ENCODE results near the gene KCTD11. TPM values are rescaled to one million over a fixed set of nuclear protein-coding genes. Genes with fewer than 3 reads are reported as not detected.

Gene KCTD11
- polyA plus RNA-seq (2012; ENCODE audit: missing spikeins) = 5.0 TPM

- DNase-seq (ENCODE audit: insufficient read length) = peak; percentile 96
- peak; percentile 94 for FAIRE-seq
- TF ChIP-seq POLR2A (IDR thresholded peaks at IDR 0.05; ENCODE audit: low read depth, low read length) = no peak
- TF ChIP-seq TAF1 (IDR thresholded peaks at IDR 0.05; ENCODE audit: borderline replicate concordance, low read depth, low read length) = no peak
- TF ChIP-seq POLR2AphosphoS5 (IDR thresholded peaks at IDR 0.05; ENCODE audit: low read depth, low read length) = no peak
These were observed at the start of gene KCTD11 for GRCh38 chr17:7351665-7352502. Gene KCTD11, plus strand, starts transcription at chr17:7352162.

GRCh38 chr17:7304179-7304578 lies 47.8 kb upstream of the KCTD11 start:
- FAIRE-seq (no peak), DNase-seq (ENCODE audit: insufficient read length) (no peak)

GRCh38 chr17:7306911-7307685 lies 44.9 kb upstream of the KCTD11 start, which contains the start of gene EIF5A:
Gene EIF5A, plus strand, starts transcription at chr17:7307628. Its CDS starts 2,008 bp downstream, at chr17:7309636.
- TF ChIP-seq TAF1 (IDR thresholded peaks at IDR 0.05; ENCODE audit: borderline replicate concordance, low read depth, low read length) (no peak; the same call in 1 of the 2 replicates), POLR2A (IDR thresholded peaks at IDR 0.05; ENCODE audit: low read depth, low read length) (peak; percentile 85), POLR2AphosphoS5 (IDR thresholded peaks at IDR 0.05; ENCODE audit: low read depth, low read length) (peak; percentile 73)
- peak; percentile 95 for DNase-seq (ENCODE audit: insufficient read length)
- FAIRE-seq = peak; percentile 99

More at GRCh38 chr17:7304179-7304578, 47.8 kb upstream of the KCTD11 start:
- TF ChIP-seq POLR2AphosphoS5 (IDR thresholded peaks at IDR 0.05; ENCODE audit: low read depth, low read length) (no peak), POLR2A (IDR thresholded peaks at IDR 0.05; ENCODE audit: low read depth, low read length) (no peak), TAF1 (IDR thresholded peaks at IDR 0.05; ENCODE audit: borderline replicate concordance, low read depth, low read length) (no peak)

GRCh38 chr17:7307686-7308624 lies 44.0 kb upstream of the KCTD11 start:
- DNase-seq (ENCODE audit: insufficient read length) (no peak), FAIRE-seq (peak; percentile 48)
- TF ChIP-seq POLR2A (IDR thresholded peaks at IDR 0.05; ENCODE audit: low read depth, low read length) (peak; percentile 35; the same call in 1 of the 2 replicates), TAF1 (IDR thresholded peaks at IDR 0.05; ENCODE audit: borderline replicate concordance, low read depth, low read length) (no peak; the same call in 1 of the 2 replicates), POLR2AphosphoS5 (IDR thresholded peaks at IDR 0.05; ENCODE audit: low read depth, low read length) (0 out of 2 replicates have a peak, but pooled peaks have one; percentile 6)

GRCh38 chr17:7308625-7309433 lies 43.1 kb upstream of the KCTD11 start:
- DNase-seq (ENCODE audit: insufficient read length) (peak; percentile 67), FAIRE-seq (peak; percentile 93)
- TF ChIP-seq POLR2A (IDR thresholded peaks at IDR 0.05; ENCODE audit: low read depth, low read length) (peak; percentile 72), TAF1 (IDR thresholded peaks at IDR 0.05; ENCODE audit: borderline replicate concordance, low read depth, low read length) (no peak), POLR2AphosphoS5 (IDR thresholded peaks at IDR 0.05; ENCODE audit: low read depth, low read length) (peak; percentile 80)

- DNase-seq (ENCODE audit: insufficient read length) (no peak), FAIRE-seq (no peak)
- TF ChIP-seq POLR2AphosphoS5 (IDR thresholded peaks at IDR 0.05; ENCODE audit: low read depth, low read length) (0 out of 2 replicates have a peak, but pooled peaks have one; percentile 7), TAF1 (IDR thresholded peaks at IDR 0.05; ENCODE audit: borderline replicate concordance, low read depth, low read length) (no peak), POLR2A (IDR thresholded peaks at IDR 0.05; ENCODE audit: low read depth, low read length) (0 out of 2 replicates have a peak, but pooled peaks have one; percentile 31)
These were observed 42.3 kb upstream of the KCTD11 start for GRCh38 chr17:7309628-7310027.

- FAIRE-seq (no peak), DNase-seq (ENCODE audit: insufficient read length) (no peak)
- TF ChIP-seq POLR2AphosphoS5 (IDR thresholded peaks at IDR 0.05; ENCODE audit: low read depth, low read length) (no peak; the same call in 1 of the 2 replicates), TAF1 (IDR thresholded peaks at IDR 0.05; ENCODE audit: borderline replicate concordance, low read depth, low read length) (no peak), POLR2A (IDR thresholded peaks at IDR 0.05; ENCODE audit: low read depth, low read length) (no peak)
These were observed 40.8 kb upstream of the KCTD11 start for GRCh38 chr17:7311110-7311705.

- no peak for FAIRE-seq
- peak; percentile 3 for DNase-seq (ENCODE audit: insufficient read length)
- TF ChIP-seq POLR2AphosphoS5 (IDR thresholded peaks at IDR 0.05; ENCODE audit: low read depth, low read length) (no peak), TAF1 (IDR thresholded peaks at IDR 0.05; ENCODE audit: borderline replicate concordance, low read depth, low read length) (no peak), POLR2A (IDR thresholded peaks at IDR 0.05; ENCODE audit: low read depth, low read length) (no peak)
These were observed 39.4 kb upstream of the KCTD11 start for GRCh38 chr17:7312432-7313087.

Measured in GM12892 (cell line).